Occipital lobe (tissue), 2 donors: Measurements from ENCODE around the gene SEC16B. TPM values are rescaled to one million over a fixed set of nuclear protein-coding genes. Genes with fewer than 3 reads are reported as not detected.

Source experiments
- DNase-seq: peaks from one replicate; lab custom pipeline; 2025; lab: John Stamatoyannopoulos, UW
- total RNA-seq: library from RNA; depleted of rRNA; stranded (reverse); fragments of >200 nt; gene quantifications from one replicate; pipeline ENCODE4 v1.2.3, GENCODE V29; 2014

Gene SEC16B
- total RNA-seq, 1 donor from 2014 or later: 0.78 TPM

GRCh38 chr1:177941976-177942375 lies 27.9 kb downstream of the SEC16B start:
- no peak for DNase-seq

DNA sequence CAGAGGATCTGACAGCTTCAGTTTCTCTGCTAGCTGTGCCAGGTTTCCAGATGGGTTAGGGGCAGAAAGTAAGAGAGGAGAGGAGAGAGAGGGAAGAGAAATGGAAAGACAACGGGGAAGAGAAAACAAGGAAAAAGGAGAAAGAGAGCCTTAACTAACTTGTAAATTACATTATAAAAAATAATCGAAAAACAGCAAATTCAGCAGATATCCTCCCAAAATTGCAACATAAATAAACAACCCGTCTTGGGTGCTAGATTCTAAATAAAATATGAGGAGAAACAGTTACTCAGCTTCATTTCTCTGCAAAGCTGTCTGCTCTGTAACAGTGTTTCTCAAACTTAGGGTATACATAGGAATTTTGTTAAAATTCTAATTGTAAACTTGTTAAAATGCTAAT lies 29.2 kb downstream of the SEC16B start:
- no peak for DNase-seq

DNA sequence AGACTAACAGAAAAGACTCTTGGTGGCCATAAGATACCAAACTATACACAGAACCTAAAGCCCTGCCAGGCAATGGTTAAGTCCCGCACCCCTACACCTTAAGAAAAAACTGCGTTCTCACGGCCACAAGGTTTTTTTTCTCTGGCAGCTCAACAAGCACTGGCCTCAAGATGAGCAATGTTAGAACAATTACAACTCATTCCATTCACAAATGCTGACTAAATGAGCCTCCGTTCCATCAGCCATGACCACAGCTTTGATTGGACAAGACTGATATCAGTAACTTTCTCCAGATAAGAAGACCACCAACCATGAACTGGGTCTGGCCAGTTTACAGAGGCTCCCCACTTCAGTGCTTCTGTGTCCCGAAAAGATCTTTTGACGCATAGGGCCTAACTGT lies 31.9 kb downstream of the SEC16B start:
- no peak for DNase-seq

DNA sequence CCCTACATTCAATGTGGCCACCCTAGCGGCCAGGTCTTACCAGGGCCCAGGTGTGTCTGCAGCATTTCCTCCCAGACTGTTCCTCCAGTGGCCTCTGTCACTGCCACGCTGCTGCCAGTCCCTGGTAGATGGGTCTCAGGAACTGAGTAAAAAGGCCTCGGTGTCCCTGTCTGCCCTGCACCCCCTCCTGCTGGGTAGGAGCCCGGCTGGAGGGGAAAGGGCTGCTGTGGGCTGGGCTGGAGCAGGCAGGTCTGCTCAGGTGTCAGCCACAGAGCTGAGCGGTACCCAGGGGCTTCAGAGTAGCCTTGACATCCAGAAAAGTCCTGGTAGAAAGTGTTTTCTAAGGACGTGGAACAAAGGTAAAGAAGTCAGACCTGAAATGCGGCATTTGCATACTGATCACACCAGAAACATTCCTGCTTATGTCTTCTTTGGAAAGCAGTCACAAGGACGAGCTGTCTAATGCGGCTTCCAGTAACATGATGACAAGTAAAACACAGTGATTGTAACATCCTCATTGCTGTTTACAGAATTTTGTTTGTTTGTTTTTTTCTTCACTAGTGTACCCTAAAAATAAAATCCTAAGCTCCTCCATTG lies 32.6 kb downstream of the SEC16B start:
- no peak for DNase-seq

DNA sequence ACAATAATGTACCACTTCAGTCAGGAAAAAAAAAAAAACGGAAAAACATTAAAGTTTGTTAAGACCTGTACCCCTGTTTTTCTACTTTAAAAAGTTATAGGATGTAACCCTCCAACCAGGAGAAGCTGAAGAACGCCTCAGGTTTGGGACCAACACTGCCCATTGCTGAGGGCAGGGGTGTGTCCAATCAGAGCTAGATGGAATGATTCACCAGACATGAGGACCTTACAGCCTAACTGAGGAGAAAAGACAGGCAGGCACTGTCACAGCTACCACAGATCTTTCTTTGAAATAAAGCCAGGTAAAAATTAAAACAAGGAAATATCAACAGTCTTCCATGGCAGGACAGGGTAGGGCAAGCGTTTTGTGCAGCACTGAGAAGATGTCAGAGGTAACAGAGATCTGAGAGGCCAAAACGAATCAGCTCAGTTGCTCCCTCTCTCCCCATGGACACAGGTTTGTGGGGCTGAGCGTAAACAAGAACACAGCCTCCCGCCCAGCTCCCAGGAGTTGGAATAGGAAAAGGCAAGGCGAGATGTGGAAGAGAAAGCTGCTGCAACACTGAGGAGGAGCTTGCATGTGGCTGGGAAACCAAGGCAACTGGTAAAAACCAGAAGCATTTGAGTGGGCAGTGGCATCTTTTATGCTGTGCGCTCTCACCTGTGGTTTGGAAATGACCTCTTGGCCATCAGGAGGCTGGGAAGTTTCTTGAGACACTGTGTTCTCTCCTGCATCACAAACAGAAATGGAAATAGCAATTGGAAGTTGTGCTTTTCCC lies 34.0 kb downstream of the SEC16B start:
- DNase-seq: no peak

DNA sequence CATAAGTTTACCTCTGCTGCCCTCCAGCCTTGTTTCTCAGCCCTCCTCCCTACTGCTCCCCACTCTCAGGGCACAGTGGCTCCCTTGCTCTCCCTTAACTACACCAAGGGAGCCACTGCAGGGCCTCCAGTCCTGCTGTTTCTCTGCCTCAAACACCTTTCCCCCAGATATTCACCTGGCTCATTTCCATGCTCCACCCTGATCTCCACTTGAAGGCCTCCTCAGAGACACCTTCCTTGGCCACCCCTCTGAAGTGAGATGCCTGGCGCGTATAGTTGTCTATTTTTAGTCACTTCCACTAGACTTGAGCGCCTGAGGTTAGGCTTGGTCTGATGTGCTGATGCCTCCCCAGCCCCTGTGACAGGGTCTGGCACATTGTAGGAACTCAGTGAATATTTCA lies 34.9 kb downstream of the SEC16B start:
- DNase-seq: no peak

DNA sequence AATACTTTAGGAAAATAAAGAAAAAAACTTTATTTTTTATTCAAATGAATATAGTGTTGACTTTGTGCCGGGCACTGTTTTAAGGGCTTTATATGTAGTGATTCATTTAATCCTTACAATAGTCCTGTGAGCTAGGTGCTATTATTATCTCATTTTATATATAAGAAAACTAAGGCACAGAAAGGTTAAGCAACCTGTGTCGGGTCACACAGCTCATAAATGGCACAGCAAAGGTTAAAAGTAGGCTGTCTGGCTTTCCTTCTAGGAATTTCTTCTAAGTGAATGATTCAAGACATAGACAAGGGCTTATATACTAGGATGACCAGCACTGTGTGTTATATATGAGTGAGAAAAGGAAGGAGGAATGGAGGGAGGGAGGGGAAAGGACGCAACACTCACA lies 35.4 kb downstream of the SEC16B start:
- DNase-seq: no peak

- DNase-seq: no peak
Measured at GRCh38 chr1:177933881-177934280, 36.0 kb downstream of the SEC16B start.

- no peak for DNase-seq
Measured at GRCh38 chr1:177932123-177932522, 37.7 kb downstream of the SEC16B start.

DNA sequence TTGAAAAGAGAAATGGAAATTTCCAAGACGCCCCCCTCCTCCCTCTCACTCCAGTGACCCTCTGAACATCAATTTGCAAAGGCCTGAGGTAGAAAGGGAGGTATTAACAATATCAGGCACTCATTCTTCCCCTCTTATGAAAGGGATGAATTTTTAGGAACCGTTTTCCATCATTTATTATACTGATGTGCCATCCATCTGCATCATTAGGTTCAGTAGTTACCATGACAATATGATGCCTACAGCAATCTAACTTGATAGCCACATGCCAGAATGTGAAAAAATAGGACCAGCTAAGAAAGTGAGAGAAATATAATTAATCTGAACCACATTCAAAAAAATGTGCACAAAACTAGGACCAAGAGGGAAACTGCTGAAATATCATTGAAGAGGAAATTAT lies 40.9 kb downstream of the SEC16B start:
- DNase-seq: no peak

GRCh38 chr1:177928194-177928593 lies 41.7 kb downstream of the SEC16B start:
- DNase-seq: no peak

GRCh38 chr1:177927021-177927596 lies 42.7 kb downstream of the SEC16B start:
- DNase-seq: no peak

- DNase-seq: no peak
Measured at GRCh38 chr1:177926201-177926600, 43.7 kb downstream of the SEC16B start.

- DNase-seq: no peak
Measured at GRCh38 chr1:177925006-177925405, 44.9 kb downstream of the SEC16B start.

GRCh38 chr1:177923441-177923840 lies 46.4 kb downstream of the SEC16B start:
- no peak for DNase-seq

- DNase-seq: no peak
Measured at GRCh38 chr1:177922209-177922608, 47.6 kb downstream of the SEC16B start.

GRCh38 chr1:177921590-177921989 lies 48.3 kb downstream of the SEC16B start:
- no peak for DNase-seq

- no peak for DNase-seq
Measured at GRCh38 chr1:177920091-177920490, 49.8 kb downstream of the SEC16B start.

DNA sequence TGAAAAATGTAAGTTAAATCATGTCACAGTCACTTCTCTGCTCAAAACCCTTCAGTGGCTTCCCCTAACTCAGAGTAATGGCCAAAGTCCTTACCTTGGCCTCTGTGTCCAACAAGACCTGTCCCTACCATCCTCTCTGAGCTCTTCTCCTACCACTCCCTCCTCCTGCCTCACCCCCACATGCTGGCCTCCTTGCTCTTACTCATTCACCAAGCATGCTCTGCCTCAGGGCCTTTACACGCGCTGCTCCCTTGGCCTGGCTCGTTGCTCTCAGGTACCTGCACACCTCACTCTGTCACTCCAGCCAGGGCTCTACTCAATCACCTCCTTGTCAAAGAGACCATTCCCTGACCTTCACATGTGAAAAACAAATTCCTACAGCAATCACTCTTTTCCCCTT lies 54.2 kb downstream of the SEC16B start:
- no peak for DNase-seq

DNA sequence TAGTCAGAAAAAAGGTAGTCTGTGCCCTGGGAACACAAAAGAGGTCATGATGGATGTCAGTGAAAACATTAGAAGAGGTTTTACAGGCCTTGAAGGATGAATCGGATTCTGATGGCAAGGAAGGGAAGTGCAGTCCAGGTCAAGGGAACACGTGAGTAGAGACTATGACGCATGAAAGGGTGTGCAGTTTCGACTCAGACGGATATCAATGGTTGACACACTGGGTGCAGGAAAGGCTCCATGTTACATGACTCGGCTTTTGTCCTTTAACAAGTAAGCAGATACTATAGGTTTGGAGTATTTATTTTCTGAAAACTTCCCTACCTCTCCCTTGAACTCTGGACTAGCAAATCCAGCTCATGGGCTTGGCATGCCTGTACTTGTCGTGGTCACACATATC lies 55.3 kb downstream of the SEC16B start:
- DNase-seq: no peak

GRCh38 chr1:177913762-177914540 lies 55.9 kb downstream of the SEC16B start:
- no peak for DNase-seq

DNA sequence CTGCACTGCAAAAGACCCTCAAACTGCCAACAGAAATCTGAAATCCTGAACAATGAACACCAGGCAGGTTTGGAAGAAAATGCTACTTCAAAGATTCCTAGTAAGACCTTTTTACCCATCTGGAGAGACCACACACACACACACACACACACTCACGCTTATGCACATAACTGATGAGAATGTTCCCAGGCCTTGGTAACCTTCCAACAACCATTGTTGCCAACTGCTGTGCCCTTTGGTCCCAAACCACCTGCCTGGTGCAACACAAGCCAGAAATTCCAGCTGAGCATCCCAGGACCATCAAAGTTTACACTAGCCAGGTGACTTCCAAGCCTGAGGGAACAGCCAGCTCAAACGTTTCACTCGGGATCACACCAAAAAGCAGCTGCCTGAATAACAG lies 56.9 kb downstream of the SEC16B start:
- no peak for DNase-seq
